ENCODE data around the gene CDH9. TPM values are rescaled to one million over a fixed set of nuclear protein-coding genes. Genes with fewer than 3 reads are reported as not detected.

CDH9 gene
- total and polyA plus RNA-seq, 3 experiments from 2014 or later: not detected

DNA sequence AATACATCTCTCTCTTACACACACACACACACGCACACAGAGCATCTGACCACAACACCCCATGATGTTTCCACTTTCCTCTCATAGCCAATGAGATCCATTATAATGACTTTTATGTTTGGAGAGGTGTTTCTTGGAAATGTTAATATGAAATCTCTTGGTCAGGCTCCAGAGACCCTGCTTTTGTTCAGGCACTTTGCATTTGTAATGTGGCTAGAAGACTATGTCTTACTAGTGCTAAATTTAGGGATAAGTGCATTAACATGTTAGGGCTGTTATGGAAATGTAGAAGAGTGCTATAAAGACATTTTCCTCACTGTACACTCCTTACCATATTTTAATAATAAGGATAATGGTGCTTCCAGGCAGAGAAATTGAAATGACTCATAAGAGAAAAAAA is 3.8 kb downstream of the CDH9 start:
- Mint-ChIP-seq H3K4me1 (no peaks in the 10 kb centered on the region), H3K36me3 (no peaks in the 10 kb centered on the region), H3K9me3 (peaks cover 6 to 13% (median 10%) of the 10 kb centered on the region in 5 donors), H3K27me3 (no peaks in the 10 kb centered on the region), H3K4me3 (no peak overlapping the region), H3K27ac (no peak overlapping the region)
- Histone ChIP-seq H3K27ac (ENCODE audit: low read depth, low read length) (no peak overlapping the region), H3K36me3 (ENCODE audit: insufficient read depth, low read length) (no peaks in the 10 kb centered on the region), H3K4me3 (ENCODE audit: low read length) (no peak overlapping the region), H3K9me3 (ENCODE audit: low read length) (no peaks in the 10 kb centered on the region), H3K4me1 (ENCODE audit: insufficient read depth, low read length) (no peaks in the 10 kb centered on the region), H3K27me3 (ENCODE audit: insufficient read depth, low read length, poor library complexity, severe bottlenecking) (no peaks in the 10 kb centered on the region)
- POLR2A ChIA-PET: no interaction called here
- CTCF ChIA-PET: no interaction called here
- DNase-seq: no peak

GRCh38 chr5:27026801-27027200 is 11.6 kb downstream of the CDH9 start:
- no peak overlapping the region for H3K27ac ChIP-seq (ENCODE audit: low read depth, low read length)
- POLR2A ChIA-PET: no interaction called here

DNA sequence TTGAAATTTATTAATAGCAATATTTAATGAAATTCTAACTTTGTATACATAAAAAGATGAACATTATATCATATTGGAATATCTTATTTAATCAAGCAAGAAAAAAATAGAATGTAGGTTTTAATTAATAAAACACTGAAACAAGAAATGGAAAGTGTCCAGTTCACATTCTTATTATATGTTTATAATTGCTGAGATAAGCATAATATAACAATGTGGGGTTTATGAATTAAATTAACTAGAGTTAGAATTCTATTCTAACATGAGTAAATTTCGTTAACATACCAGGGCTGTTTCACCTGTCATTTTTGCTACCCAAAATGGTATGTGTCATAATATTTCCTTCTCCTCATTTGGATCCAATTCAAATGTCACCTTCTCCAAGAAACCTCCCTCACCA is 12.3 kb downstream of the CDH9 start:
- no peaks in the 10 kb centered on the region for H3K4me1 ChIP-seq (ENCODE audit: insufficient read depth, low read length)
- H3K4me3 Mint-ChIP-seq: no peak overlapping the region
- ChIA-PET CTCF (no interaction called here), POLR2A (no interaction called here)
- no peaks in the 10 kb centered on the region for H3K27me3 Mint-ChIP-seq
- H3K36me3 ChIP-seq (ENCODE audit: insufficient read depth, low read length): no peaks in the 10 kb centered on the region
- no peaks in the 10 kb centered on the region for H3K27me3 ChIP-seq (ENCODE audit: insufficient read depth, low read length, poor library complexity, severe bottlenecking)
- no peaks in the 10 kb centered on the region for H3K4me1 Mint-ChIP-seq
- no peak overlapping the region for H3K4me3 ChIP-seq (ENCODE audit: low read length)
- H3K27ac Mint-ChIP-seq: no peak overlapping the region
- DNase-seq: no peak
- peaks cover 5 to 31% (median 8%) of the 10 kb centered on the region in 5 donors for H3K9me3 Mint-ChIP-seq
- H3K36me3 Mint-ChIP-seq: no peaks in the 10 kb centered on the region
- no peak overlapping the region for H3K27ac ChIP-seq (ENCODE audit: low read depth, low read length)
- no peaks in the 10 kb centered on the region for H3K9me3 ChIP-seq (ENCODE audit: low read length)

More at GRCh38 chr5:27026801-27027200, 11.6 kb downstream of the CDH9 start:
- no peaks in the 10 kb centered on the region for H3K4me1 Mint-ChIP-seq
- H3K9me3 ChIP-seq (ENCODE audit: low read length): no peaks in the 10 kb centered on the region
- H3K27me3 ChIP-seq (ENCODE audit: insufficient read depth, low read length, poor library complexity, severe bottlenecking): no peaks in the 10 kb centered on the region
- H3K9me3 Mint-ChIP-seq: peaks cover 5 to 27% (median 8%) of the 10 kb centered on the region in 5 donors
- CTCF ChIA-PET: no interaction called here
- H3K4me3 Mint-ChIP-seq: no peak overlapping the region
- H3K27ac Mint-ChIP-seq: no peak overlapping the region
- H3K4me1 ChIP-seq (ENCODE audit: insufficient read depth, low read length): no peaks in the 10 kb centered on the region
- no peaks in the 10 kb centered on the region for H3K36me3 Mint-ChIP-seq
- no peaks in the 10 kb centered on the region for H3K36me3 ChIP-seq (ENCODE audit: insufficient read depth, low read length)
- no peaks in the 10 kb centered on the region for H3K27me3 Mint-ChIP-seq
- H3K4me3 ChIP-seq (ENCODE audit: low read length): no peak overlapping the region
- DNase-seq: no peak

GRCh38 chr5:27021471-27021870 is 16.9 kb downstream of the CDH9 start:
- Mint-ChIP-seq H3K27ac (no peak overlapping the region), H3K9me3 (peaks cover 0 to 30% (median 0%) of the 10 kb centered on the region in 5 donors), H3K27me3 (no peaks in the 10 kb centered on the region), H3K4me3 (no peak overlapping the region), H3K4me1 (no peaks in the 10 kb centered on the region), H3K36me3 (no peaks in the 10 kb centered on the region)
- ChIA-PET POLR2A (no interaction called here), CTCF (no interaction called here)
- Histone ChIP-seq H3K27ac (ENCODE audit: low read depth, low read length) (no peak overlapping the region), H3K27me3 (ENCODE audit: insufficient read depth, low read length, poor library complexity, severe bottlenecking) (no peaks in the 10 kb centered on the region), H3K4me3 (ENCODE audit: low read length) (no peak overlapping the region), H3K36me3 (ENCODE audit: insufficient read depth, low read length) (no peaks in the 10 kb centered on the region), H3K9me3 (ENCODE audit: low read length) (no peaks in the 10 kb centered on the region), H3K4me1 (ENCODE audit: insufficient read depth, low read length) (no peaks in the 10 kb centered on the region)
- no peak for DNase-seq

- no peaks in the 10 kb centered on the region for H3K36me3 ChIP-seq (ENCODE audit: insufficient read depth, low read length)
- no peaks in the 10 kb centered on the region for H3K9me3 ChIP-seq (ENCODE audit: low read length)
- no peak overlapping the region for H3K4me3 ChIP-seq (ENCODE audit: low read length)
- no peaks in the 10 kb centered on the region for H3K4me1 ChIP-seq (ENCODE audit: insufficient read depth, low read length)
- POLR2A ChIA-PET: no interaction called here
- no peak for DNase-seq
- no peaks in the 10 kb centered on the region for H3K4me1 Mint-ChIP-seq
- H3K36me3 Mint-ChIP-seq: no peaks in the 10 kb centered on the region
- no peaks in the 10 kb centered on the region for H3K27me3 Mint-ChIP-seq
- H3K9me3 Mint-ChIP-seq: peaks cover 0 to 32% (median 0%) of the 10 kb centered on the region in 5 donors
- H3K27ac ChIP-seq (ENCODE audit: low read depth, low read length): no peak overlapping the region
- no peaks in the 10 kb centered on the region for H3K27me3 ChIP-seq (ENCODE audit: insufficient read depth, low read length, poor library complexity, severe bottlenecking)
- CTCF ChIA-PET: no interaction called here
- H3K4me3 Mint-ChIP-seq: no peak overlapping the region
- H3K27ac Mint-ChIP-seq: no peak overlapping the region
Observed at GRCh38 chr5:27020973-27021372, 17.4 kb downstream of the CDH9 start.

DNA sequence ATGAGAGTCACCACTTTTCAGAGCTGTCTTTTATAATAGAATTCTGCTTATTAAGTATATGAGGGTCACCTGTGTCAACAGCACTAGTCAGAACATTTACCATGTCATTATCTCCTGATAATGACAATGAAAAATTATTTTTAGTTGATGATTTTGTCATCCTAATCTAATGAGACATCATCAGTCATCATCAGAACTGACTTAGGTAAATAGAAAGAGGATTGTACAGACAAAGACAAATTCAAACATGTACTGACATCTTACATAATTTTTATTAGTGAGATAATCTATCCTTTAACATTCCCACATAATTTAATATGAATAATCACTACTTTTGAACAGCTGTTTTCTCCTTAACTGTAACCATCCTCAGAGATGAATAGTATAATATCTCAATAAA is 22.6 kb downstream of the CDH9 start:
- no peak overlapping the region for H3K4me3 Mint-ChIP-seq
- Histone ChIP-seq H3K4me1 (ENCODE audit: insufficient read depth, low read length) (no peaks in the 10 kb centered on the region), H3K27me3 (ENCODE audit: insufficient read depth, low read length, poor library complexity, severe bottlenecking) (no peaks in the 10 kb centered on the region), H3K36me3 (ENCODE audit: insufficient read depth, low read length) (no peaks in the 10 kb centered on the region), H3K4me3 (ENCODE audit: low read length) (no peak overlapping the region), H3K27ac (ENCODE audit: low read depth, low read length) (no peak overlapping the region), H3K9me3 (ENCODE audit: low read length) (no peaks in the 10 kb centered on the region)
- ChIA-PET POLR2A (no interaction called here), CTCF (no interaction called here)
- no peak for DNase-seq
- no peaks in the 10 kb centered on the region for H3K36me3 Mint-ChIP-seq
- H3K4me1 Mint-ChIP-seq: no peaks in the 10 kb centered on the region
- no peak overlapping the region for H3K27ac Mint-ChIP-seq
- H3K27me3 Mint-ChIP-seq: no peaks in the 10 kb centered on the region
- peaks cover 2 to 19% (median 4%) of the 10 kb centered on the region in 5 donors for H3K9me3 Mint-ChIP-seq

GRCh38 chr5:27011274-27011673 is 27.1 kb downstream of the CDH9 start:
- no peak for DNase-seq
- Mint-ChIP-seq H3K36me3 (no peaks in the 10 kb centered on the region), H3K27me3 (no peaks in the 10 kb centered on the region), H3K4me3 (no peak overlapping the region), H3K9me3 (peaks cover 3 to 28% (median 7%) of the 10 kb centered on the region in 5 donors), H3K4me1 (no peaks in the 10 kb centered on the region), H3K27ac (no peak overlapping the region)
- no peaks in the 10 kb centered on the region for H3K36me3 ChIP-seq (ENCODE audit: insufficient read depth, low read length)
- H3K4me3 ChIP-seq (ENCODE audit: low read length): no peak overlapping the region
- no peak overlapping the region for H3K27ac ChIP-seq (ENCODE audit: low read depth, low read length)
- H3K27me3 ChIP-seq (ENCODE audit: insufficient read depth, low read length, poor library complexity, severe bottlenecking): no peaks in the 10 kb centered on the region
- CTCF ChIA-PET: no interaction called here
- no peaks in the 10 kb centered on the region for H3K9me3 ChIP-seq (ENCODE audit: low read length)
- no peaks in the 10 kb centered on the region for H3K4me1 ChIP-seq (ENCODE audit: insufficient read depth, low read length)
- POLR2A ChIA-PET: no interaction called here

DNA sequence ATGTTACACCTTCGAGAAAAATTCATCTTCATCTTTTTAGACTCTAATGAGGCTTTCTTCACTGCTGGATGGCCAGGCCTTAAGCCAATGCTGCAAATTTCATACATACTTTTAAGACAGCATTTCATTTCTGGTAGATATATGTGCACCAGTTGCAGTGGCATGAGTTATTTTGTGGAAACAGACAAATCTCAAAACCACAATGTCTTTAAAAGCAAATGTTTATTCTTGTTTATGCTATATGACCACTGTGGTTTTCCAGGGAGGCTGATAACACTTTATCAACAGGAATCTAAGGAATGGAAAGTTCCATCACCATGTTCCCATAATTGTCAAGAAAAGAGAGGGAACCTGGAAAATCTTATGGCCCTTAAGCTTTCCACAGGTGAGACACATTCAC is 27.7 kb downstream of the CDH9 start:
- Mint-ChIP-seq H3K9me3 (peaks cover 4 to 23% (median 10%) of the 10 kb centered on the region in 5 donors), H3K27me3 (no peaks in the 10 kb centered on the region), H3K4me3 (no peak overlapping the region), H3K27ac (no peak overlapping the region), H3K36me3 (no peaks in the 10 kb centered on the region), H3K4me1 (no peaks in the 10 kb centered on the region)
- CTCF ChIA-PET: no interaction called here
- Histone ChIP-seq H3K9me3 (ENCODE audit: low read length) (no peaks in the 10 kb centered on the region), H3K27me3 (ENCODE audit: insufficient read depth, low read length, poor library complexity, severe bottlenecking) (no peaks in the 10 kb centered on the region), H3K4me3 (ENCODE audit: low read length) (no peak overlapping the region), H3K36me3 (ENCODE audit: insufficient read depth, low read length) (no peaks in the 10 kb centered on the region), H3K27ac (ENCODE audit: low read depth, low read length) (no peak overlapping the region), H3K4me1 (ENCODE audit: insufficient read depth, low read length) (no peaks in the 10 kb centered on the region)
- DNase-seq: no peak
- POLR2A ChIA-PET: no interaction called here

- no peaks in the 10 kb centered on the region for H3K4me1 ChIP-seq (ENCODE audit: insufficient read depth, low read length)
- H3K27me3 ChIP-seq (ENCODE audit: insufficient read depth, low read length, poor library complexity, severe bottlenecking): no peaks in the 10 kb centered on the region
- CTCF ChIA-PET: no interaction called here
- DNase-seq: no peak
- no peaks in the 10 kb centered on the region for H3K4me1 Mint-ChIP-seq
- H3K9me3 ChIP-seq (ENCODE audit: low read length): no peaks in the 10 kb centered on the region
- H3K27me3 Mint-ChIP-seq: no peaks in the 10 kb centered on the region
- POLR2A ChIA-PET: no interaction called here
- H3K36me3 Mint-ChIP-seq: no peaks in the 10 kb centered on the region
- no peak overlapping the region for H3K4me3 ChIP-seq (ENCODE audit: low read length)
- no peak overlapping the region for H3K27ac ChIP-seq (ENCODE audit: low read depth, low read length)
- no peaks in the 10 kb centered on the region for H3K36me3 ChIP-seq (ENCODE audit: insufficient read depth, low read length)
- no peak overlapping the region for H3K27ac Mint-ChIP-seq
- H3K4me3 Mint-ChIP-seq: no peak overlapping the region
- peaks cover 5 to 24% (median 10%) of the 10 kb centered on the region in 5 donors for H3K9me3 Mint-ChIP-seq
Observed at GRCh38 chr5:27009540-27009915, 28.9 kb downstream of the CDH9 start.
